Left lung (tissue), 10 donors: Measurements from ENCODE around the gene FAM151B. TPM values are rescaled to one million over a fixed set of nuclear protein-coding genes. Genes with fewer than 3 reads are reported as not detected.

ENCODE experiments used
- ATAC-seq: fragments of 200-7000 bp; cut with Tn5 transposase; one replicate; pipeline ENCODE4 v1.9.1; 2020; ENCODE audit warnings: moderate library complexity
- DNase-seq, 4 donors: peaks; one replicate each; pipeline ENCODE4 v3.0.0-alpha.2; 2013 to 2020
- H3K27ac ChIP-seq, 2 donors: fragments of 200-600 bp; sonication (generic) in 1 of 2; one replicate each; pipeline versions ENCODE4 v1.5.0 to v1.8.0; 2020 to 2021
- H3K27me3 ChIP-seq, 2 donors: fragments of 200-600 bp; sonication (generic) in 1 of 2; one replicate each; pipeline versions ENCODE4 v1.5.0 to v1.8.0; 2020 to 2021
- H3K36me3 ChIP-seq, 2 donors: fragments of 200-600 bp; sonication (generic) in 1 of 2; one replicate each; pipeline versions ENCODE4 v1.5.0 to v1.8.0; 2020 to 2021
- H3K4me1 ChIP-seq, 2 donors: fragments of 200-600 bp; one replicate each; pipeline ENCODE4 v1.8.0; 2021
- H3K4me3 ChIP-seq, 2 donors: fragments of 200-600 bp; sonication (generic) in 1 of 2; one replicate each; pipeline versions ENCODE4 v1.5.0 to v1.8.0; 2020 to 2021; ENCODE audit warnings: mild to moderate bottlenecking in 1 of 2
- H3K9me3 ChIP-seq, 2 donors: fragments of 200-600 bp; sonication (generic) in 1 of 2; one replicate each; pipeline versions ENCODE4 v1.5.0 to v1.8.0; 2020 to 2021
- CTCF ChIP-seq, 2 donors: fragments of 200-600 bp; sonication (generic) in 1 of 2; IDR thresholded peaks; one replicate each; pipeline versions ENCODE4 v1.5.0 to v1.8.0; 2021; ENCODE audit warnings: antibody characterized with exemption in 2 of 2
- intact Hi-C, 2 donors: fragments of 100-400 bp; cut with DNase I; formaldehyde crosslinking; loops; one replicate each; pipeline versions ENCODE4 v1.11.2 to v1.14.2; 2022
- polyA plus RNA-seq, 6 donors: library from polyadenylated mRNA; unstranded; fragments of 120-200 nt; gene quantifications; one replicate each; pipeline ENCODE4 v1.2.1, GENCODE V29; 2013; ENCODE audit not compliant: insufficient read length in 6 of 6
- total RNA-seq, 2 donors: library from RNA; stranded (reverse); fragmentation: NEBNext Ultra II Directional; extraction: Animal tissue kit (Norgen Biotek cat#: 25700); gene quantifications; one replicate each; pipeline ENCODE4 v1.2.1, GENCODE V29; 2021
- donor health status: DM: no; HTN: yes; CAD: no.
- donor health status: DM: no; HTN: no; CAD: no.

The FAM151B gene
- total and polyA plus RNA-seq, 8 donors: 2.6 to 4.7 (median 3.0) TPM

- Histone ChIP-seq H3K27me3 (no peaks in the 10 kb centered on the region), H3K9me3 (no peaks in the 10 kb centered on the region), H3K4me3 (no peak overlapping the region), H3K36me3 (peaks cover 0 to 4% of the 10 kb centered on the region in 2 donors), H3K27ac (peak overlapping the region in 1 of 2 donors; percentile 69), H3K4me1 (peaks cover 0 to 19% of the 10 kb centered on the region in 2 donors)
- DNase-seq (no peak), ATAC-seq (no peak)
- intact Hi-C loops: no loop called here
- TF ChIP-seq CTCF (IDR thresholded peaks at IDR 0.05): no peak
Measured at GRCh38 chr5:80502800-80503199, 14.9 kb downstream of the FAM151B start.

GRCh38 chr5:80503641-80504040, 15.7 kb downstream of the FAM151B start:
- Histone ChIP-seq H3K4me1 (peaks cover 0 to 19% of the 10 kb centered on the region in 2 donors), H3K36me3 (peaks cover 0 to 4% of the 10 kb centered on the region in 2 donors), H3K4me3 (no peak overlapping the region), H3K27me3 (no peaks in the 10 kb centered on the region), H3K9me3 (no peaks in the 10 kb centered on the region), H3K27ac (peak overlapping the region in 1 of 2 donors; percentile 69)
- intact Hi-C loops: no loop called here
- ATAC-seq (peak; percentile 65), DNase-seq (peak in 1 of 4 donors; percentile 43)
- TF ChIP-seq CTCF (IDR thresholded peaks at IDR 0.05): no peak

GRCh38 chr5:80504833-80505232, 16.9 kb downstream of the FAM151B start:
- ATAC-seq (no peak), DNase-seq (no peak)
- Histone ChIP-seq H3K36me3 (peaks cover 0 to 4% of the 10 kb centered on the region in 2 donors), H3K27me3 (no peaks in the 10 kb centered on the region), H3K9me3 (no peaks in the 10 kb centered on the region), H3K27ac (peak overlapping the region in 1 of 2 donors; percentile 69), H3K4me1 (peaks cover 0 to 19% of the 10 kb centered on the region in 2 donors), H3K4me3 (no peak overlapping the region)
- no peak for TF ChIP-seq CTCF (IDR thresholded peaks at IDR 0.05)
- intact Hi-C loops: no loop called here

- Histone ChIP-seq H3K27ac (no peak overlapping the region), H3K4me3 (no peak overlapping the region), H3K9me3 (no peaks in the 10 kb centered on the region), H3K27me3 (no peaks in the 10 kb centered on the region), H3K36me3 (peaks cover 0 to 4% of the 10 kb centered on the region in 2 donors), H3K4me1 (peaks cover 0 to 15% of the 10 kb centered on the region in 2 donors)
- DNase-seq (no peak), ATAC-seq (no peak)
- intact Hi-C loops: no loop called here
- TF ChIP-seq CTCF (IDR thresholded peaks at IDR 0.05): no peak
Measured at GRCh38 chr5:80507663-80508062, 19.8 kb downstream of the FAM151B start.

- H3K27me3 ChIP-seq: no peaks in the 10 kb centered on the region
- ATAC-seq (no peak), DNase-seq (no peak)
- peaks cover 0 to 4% of the 10 kb centered on the region in 2 donors for H3K4me1 ChIP-seq
- peaks cover 0 to 11% of the 10 kb centered on the region in 2 donors for H3K36me3 ChIP-seq
- no peaks in the 10 kb centered on the region for H3K9me3 ChIP-seq
- no peak overlapping the region for H3K27ac ChIP-seq
- TF ChIP-seq CTCF (IDR thresholded peaks at IDR 0.05): no peak
- intact Hi-C loops: no loop called here
- H3K4me3 ChIP-seq: no peak overlapping the region
Measured at GRCh38 chr5:80508844-80509243, 20.9 kb downstream of the FAM151B start.
